NCI-H2196 (cell line): ENCODE data around the gene CBR3.
"Not testable (repeated sequence)": the region's sequence is repeated elsewhere in the genome, so short reads cannot be mapped to it uniquely, and the experiment has no call there.

Experiments used
- DNase-seq: peaks from one replicate; lab custom pipeline; 2025; ENCODE audit not compliant: unreplicated experiment; lab: John Stamatoyannopoulos, UW

CBR3 gene

DNA sequence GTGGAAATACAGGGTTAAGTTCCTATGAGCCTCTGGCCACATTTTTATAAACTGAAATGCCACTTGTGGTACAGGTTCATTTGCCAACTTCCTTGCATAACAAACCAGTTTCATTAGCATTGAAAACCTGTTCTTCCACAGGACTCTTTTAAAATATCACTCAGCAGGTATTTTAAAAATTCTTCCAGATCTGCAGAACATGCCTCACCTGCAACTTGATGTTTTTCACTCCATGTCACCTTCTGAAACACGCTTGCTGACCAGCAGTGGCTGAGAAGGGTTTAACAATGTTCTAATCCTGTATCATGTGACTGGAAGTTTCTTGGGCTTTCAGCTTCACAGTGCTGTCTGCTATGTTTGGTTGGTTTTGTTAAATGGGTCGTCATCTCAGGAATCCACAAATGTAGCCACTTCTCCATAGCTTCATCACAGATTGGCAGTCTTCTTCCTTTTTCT lies 17.6 kb upstream of the CBR3 start:
- DNase-seq, result no peak

DNA sequence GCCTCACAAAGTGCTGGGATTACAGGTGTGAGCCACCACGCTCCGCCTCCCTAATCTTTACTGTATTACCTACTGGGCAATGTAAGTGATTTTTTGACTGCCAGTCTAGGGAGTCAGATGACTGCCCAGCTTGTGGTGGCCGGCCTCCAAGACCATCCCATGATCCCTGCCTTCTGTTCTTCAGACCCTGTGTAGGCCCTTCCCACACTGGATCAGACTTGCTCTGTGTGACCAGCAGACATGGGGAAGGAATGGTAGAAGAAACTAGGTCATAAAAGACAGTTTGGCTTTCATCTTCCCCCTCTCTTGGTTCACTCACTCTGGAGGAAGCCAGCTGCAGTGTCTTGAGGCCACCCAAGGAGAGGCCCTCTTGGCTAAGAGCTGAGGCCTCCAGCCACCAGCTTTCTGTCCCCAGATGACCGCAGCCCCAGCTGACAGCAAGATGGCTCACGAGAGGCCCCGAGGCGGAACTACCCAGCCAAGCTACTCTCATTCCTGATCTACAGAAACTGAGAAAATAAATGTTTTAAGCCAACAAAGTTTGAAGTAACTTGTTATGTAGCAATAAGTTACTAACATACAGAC lies 14.5 kb upstream of the CBR3 start:
- DNase-seq, result no peak

DNA sequence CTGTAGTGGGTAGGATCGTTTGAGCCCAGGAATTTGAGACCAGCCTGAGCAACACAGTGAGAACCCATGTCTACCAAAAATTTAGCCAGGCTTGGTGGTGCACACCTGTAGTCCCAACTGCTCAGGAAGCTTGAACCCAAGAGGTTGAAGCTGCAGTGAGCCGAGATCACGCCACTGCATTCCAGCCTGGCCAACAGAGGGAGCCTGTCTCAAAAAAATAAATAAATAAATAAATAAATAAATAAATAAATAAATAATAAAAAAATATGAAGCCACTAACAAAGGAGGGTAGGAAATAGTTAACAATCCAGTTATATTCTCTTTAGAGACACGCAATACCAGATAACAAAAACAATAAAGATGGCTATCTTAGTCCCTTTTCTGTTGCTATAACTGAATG lies 11.9 kb upstream of the CBR3 start:
- DNase-seq, result no peak

DNA sequence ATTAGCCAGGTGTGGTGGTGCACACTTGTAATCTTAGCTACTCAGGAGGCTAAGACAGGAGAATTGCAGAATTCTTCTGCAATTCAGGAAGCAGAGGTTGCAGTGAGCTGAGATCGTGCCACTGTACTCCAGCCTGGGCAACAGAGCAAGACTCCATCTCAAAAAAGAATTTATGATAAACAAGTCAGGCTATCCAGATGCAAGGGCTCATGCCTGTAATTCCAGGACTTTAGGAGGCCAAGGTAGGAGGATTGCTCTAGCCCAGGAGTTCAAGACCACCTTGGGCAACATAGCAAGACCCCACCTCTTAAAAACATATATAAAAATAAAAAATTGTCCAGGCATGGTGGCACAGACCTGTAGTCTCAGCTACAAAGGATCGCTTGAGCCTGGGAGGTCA lies 10.5 kb upstream of the CBR3 start:
- no peak for DNase-seq

DNA sequence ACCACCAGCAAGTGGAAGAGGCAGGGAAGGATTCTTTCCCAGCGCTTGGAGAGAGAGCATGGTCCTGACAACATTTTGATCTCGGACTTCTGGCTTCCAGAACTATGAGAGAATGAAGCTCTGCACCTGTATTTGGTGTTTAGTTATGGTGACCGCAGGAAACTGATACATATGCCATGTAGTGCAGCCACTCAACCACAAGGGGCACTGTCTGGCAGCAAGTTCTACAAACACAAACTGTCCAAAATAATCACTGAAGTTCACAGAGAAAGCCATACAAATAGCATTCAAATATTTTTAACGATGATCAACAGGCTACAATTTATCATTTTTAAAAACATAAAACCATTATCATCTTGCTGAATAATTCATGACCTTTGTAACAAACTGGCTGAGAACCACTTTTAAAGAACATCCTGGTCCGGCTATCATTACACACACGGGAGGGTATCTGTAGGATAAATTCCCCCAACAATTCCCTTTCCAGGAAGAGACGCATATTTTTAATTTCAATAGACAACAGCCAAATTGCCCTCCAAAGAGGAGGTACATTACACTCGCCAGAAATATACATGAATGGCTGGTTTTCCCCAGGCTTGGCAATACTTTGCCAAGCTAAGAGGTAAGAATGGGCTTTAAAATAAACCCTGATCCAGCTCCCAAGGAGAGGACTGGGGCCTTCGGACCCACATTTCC lies 9.2 kb upstream of the CBR3 start:
- peak; percentile 76 for DNase-seq

DNA sequence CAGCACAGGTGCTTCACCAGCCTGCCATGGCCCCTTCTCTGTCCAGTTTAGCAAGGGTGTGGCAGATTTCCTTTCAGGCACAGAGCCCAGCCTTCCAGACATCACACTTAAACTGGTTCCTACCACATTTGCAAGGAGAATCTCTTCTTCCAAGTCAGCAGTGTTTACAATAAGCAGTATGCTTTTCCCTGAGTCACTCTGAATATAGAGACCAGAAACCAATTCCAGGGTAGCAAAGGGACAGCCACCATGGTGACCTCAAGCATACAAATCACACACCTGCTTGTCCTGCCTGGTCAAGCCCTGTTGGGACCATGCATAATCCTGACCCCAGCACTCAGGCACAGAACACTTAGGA lies 8.7 kb upstream of the CBR3 start:
- DNase-seq, result no peak

DNA sequence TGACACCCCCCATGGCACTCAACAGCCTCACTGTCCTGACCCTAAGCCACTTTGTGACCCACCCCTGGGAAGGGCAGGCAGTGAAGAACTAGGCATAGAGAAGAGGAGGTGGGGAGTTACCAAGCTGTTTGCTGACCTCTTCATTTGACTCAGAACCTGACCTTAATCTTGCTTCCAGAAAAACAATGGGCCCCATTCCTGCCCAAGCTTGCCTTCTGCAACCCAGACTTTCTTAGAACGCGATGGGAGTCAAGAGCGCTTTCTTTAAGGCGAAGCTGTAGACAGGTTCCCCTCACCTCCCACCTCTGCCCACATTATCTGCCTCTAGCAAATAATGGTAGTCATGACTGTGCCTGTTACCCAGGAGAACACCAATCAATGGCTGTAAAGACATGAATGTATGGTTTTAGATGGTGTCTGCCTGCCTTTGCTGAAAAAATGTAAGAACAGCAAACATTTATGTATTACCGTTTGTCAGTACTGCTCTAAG lies 8.2 kb upstream of the CBR3 start:
- DNase-seq, result no peak

DNA sequence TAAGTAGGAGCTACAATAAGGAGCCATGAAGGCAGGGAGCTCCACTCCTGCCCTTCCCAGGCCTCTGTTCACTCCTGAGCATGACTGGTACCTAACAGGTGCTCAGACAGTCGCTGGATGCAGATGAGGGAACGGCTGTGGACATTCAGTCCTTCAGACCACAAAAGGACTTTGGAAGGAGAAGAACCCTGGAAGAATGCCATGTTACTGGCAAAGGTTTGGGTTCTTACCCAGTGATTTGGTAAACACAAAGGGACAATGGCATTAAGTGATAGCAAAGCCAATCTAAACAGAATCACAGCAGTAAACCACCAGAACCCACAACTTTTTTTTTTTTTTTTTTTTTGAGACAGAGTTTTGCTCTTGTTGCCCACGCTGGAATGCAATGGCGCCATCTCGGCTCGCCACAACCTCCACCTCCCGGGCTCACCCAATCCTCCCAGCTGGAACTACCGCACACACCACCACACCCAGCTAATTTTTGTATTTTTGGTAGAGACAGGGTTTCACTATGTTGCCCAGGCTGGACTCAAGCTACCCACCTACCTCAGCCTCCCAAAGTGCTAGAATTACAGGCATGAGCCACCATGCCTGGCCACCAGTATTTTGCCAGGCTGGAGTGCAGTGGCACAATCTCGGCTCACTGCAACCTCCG lies 7.5 kb upstream of the CBR3 start:
- DNase-seq, result peak; percentile 52

DNA sequence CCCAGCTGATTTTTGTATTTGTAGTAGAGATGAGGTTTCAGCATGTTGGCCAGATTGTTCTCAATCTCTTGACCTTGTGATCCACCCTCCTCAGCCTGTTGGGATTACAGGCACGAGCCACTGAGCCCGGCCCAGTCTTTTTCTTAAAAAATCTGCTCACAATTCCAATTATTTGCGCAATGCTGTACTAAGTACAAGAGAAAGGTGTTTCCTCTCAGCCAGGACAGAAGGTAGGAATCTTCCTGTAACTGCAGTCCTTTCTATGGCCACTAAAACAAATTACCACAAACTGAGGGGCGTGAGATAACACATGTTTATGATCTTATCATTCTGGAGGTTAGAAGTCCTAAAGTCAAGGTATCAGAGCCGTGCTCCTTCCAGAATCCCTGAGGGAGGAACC lies 6.9 kb upstream of the CBR3 start:
- no peak for DNase-seq

DNA sequence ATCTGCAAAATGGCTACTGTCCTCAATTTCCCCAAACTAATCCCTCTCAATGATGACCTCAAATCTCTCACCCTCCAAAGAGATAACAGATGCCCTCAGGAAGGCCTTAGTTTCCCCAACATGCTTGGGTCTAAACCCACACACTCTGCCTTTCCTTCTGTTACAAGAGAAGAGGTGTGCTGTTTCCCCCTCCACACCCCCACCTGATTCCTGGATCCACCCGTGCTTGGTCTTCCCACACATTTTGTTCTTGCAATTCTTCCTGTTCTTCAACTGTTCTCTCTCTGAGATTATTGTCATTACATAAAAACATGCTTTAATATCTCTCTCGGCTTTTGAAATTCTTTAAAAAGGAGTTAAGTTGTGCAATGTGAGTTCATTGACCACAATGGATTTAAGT lies 5.7 kb upstream of the CBR3 start:
- no peak for DNase-seq

DNA sequence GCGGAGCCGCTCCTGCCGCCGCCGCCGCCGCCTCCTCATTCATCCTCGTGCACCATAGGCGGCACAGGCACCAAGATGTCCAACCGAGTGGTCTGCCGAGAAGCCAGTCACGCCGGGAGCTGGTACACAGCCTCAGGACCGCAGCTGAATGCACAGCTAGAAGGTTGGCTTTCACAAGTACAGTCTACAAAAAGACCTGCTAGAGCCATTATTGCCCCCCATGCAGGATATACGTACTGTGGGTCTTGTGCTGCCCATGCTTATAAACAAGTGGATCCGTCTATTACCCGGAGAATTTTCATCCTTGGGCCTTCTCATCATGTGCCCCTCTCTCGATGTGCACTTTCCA lies 4.5 kb upstream of the CBR3 start:
- not testable (repeated sequence) for DNase-seq

DNA sequence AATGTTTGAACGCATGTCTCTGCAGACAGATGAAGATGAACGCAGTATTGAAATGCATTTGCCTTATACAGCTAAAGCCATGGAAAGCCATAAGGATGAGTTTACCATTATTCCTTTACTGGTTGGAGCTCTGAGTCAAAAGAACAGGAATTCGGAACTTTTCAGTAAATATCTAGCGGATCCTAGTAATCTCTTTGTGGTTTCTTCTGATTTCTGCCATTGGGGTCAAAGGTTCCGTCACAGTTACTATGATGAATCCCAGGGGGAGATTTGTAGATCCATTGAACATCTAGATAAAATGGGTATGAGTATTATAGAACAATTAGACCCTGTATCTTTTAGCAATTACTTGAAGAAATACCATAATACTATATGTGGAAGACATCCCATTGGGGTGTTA lies 4.0 kb upstream of the CBR3 start:
- not testable (repeated sequence) for DNase-seq

DNA sequence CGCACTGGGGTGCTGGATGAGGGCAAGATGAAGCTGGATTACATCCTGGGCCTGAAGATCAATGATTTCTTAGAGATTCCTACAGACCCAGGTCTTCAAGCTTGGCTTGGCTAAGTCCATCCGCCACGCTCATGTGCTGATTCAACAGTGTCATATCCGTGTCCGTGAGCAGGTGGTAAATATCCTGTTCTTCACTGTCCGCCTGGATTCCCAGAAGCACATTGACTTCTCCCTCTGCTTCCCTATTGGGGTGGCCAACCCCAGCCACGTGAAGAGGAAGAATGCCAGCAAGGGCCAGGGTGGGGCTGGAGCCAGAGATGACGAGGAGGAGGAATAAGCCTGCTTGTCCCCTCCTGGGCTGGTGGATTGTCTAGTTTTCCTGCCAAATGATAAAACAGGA lies 2.2 kb upstream of the CBR3 start:
- no peak for DNase-seq

DNA sequence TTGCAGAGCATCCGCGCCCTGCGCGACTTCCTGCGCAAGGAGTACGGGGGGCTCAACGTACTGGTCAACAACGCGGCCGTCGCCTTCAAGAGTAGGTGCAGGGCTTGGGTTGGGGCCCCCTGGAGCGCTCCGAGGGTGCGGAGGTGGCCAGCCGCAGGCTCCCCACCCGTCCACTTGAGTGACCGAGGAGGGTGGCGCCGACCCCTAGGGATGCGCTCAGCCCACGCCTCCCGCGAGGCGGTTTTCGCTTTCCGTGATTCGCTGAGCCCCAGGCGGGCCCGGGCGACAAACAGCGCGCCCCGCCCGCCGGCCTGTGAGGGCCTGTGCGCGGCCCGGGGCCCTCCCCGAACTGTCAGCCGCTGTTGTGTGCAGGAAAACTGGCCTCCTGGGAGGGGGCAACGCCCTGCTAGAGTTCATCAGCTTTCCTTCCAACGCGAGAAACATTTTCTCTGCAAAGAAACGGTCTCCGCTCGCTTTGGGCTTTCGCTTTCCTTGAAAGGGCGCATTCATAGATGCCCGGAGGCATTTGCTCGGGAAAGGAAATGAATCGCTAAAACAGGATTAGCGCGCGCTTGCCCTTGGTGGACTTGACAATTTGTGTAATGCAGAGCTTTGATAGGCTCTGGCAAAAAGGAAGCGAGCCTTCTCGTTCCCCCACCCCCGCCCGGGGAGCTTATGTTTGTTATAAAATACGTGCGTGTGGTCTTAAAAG lies 668 bp downstream of the CBR3 start:
- DNase-seq, result peak; percentile 47

DNA sequence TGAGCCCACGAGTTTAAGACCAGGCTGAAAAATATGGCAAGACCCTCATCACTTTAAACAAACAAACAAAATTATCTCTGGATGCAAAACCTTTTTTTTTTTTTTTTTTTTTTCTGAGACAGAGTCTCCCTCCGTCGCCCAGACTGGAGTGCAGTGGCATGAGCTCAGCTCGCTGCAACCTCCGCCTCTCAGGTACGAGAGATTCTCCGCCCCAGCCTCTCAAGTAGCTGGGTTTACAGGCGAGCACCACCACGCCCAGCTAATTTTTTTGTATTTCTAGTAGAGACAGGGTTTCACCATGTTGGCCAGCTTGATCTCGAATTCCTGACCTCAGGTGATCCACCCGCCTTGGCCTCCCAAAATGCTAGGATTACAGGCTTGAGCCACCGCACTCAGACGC lies 4.9 kb downstream of the CBR3 start:
- DNase-seq, result not testable (repeated sequence)

DNA sequence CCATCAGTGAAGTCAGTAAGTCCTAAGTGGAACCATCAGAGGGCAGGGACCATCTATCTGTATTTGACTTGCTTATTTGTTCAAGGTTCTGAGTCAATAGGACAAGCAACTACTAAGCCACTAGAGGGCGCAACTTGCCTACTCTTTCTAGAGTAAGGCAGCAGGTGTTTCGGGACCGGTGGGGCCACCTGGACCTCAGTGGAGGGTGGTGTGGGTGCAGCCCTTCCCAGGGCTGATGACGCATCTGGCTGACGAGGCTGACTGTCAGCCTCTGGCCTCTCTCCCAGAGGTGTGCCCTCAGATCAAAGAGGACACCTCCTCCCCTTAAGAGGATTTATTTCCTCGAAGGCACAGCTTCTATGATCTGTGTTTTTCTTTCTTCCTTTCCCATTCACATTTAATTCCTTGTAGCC lies 6.6 kb downstream of the CBR3 start:
- DNase-seq, result peak; percentile 99

DNA sequence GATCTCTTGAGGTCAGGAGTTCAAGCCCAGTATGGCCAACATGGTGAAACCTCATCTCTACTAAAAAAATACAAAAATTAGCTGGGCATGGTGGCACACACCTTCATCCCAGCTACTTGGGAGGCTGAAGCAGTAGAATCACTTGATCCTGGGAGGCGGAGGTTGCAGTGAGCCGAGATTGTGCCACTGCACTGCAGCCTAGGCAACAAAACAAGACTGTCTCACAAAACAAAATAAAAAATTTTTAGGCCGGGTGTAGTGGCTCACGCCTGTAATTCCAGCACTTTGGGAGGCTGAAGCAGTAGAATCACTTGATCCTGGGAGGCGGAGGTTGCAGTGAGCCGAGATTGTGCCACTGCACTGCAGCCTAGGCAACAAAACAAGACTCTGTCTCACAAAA lies 9.4 kb downstream of the CBR3 start:
- DNase-seq, result not testable (repeated sequence)

DNA sequence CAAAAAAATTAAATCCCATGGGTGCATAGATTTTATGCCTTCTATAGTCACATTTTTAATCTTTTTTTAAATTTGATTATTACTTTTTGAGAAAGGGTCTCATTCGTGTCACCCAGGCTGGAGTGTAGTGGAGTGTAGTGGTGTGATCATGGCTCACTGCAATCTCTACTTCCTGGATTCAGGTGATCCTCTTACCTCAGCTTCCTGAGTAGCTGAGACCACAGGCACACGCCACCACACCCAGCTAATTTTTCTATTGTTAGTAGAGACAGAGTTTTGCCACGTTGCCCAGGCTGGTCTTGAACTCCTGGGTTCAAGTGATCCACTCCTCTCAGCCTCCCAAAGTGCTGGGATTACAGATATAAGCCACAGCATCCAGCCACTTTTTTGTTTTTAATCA lies 10.4 kb downstream of the CBR3 start:
- no peak for DNase-seq

DNA sequence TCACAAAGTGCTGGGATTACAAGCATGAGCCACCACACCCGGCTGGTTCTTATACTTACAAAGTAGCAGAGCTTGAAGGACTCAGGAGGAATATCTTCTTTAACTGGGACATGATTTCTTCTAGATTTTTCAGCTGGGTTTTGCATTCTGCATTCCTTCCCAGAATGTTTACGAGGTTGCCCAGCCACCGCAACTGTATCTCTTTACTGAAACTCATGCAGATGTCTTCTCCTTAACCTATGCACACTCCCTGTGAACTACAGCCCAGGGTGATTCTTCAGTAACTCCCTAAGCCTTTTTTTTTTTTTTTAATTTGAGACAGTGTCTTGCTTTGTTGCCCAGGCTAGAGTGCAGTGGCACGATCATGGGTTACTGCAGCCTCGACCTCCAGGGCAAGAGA lies 13.0 kb downstream of the CBR3 start:
- DNase-seq, result no peak

DNA sequence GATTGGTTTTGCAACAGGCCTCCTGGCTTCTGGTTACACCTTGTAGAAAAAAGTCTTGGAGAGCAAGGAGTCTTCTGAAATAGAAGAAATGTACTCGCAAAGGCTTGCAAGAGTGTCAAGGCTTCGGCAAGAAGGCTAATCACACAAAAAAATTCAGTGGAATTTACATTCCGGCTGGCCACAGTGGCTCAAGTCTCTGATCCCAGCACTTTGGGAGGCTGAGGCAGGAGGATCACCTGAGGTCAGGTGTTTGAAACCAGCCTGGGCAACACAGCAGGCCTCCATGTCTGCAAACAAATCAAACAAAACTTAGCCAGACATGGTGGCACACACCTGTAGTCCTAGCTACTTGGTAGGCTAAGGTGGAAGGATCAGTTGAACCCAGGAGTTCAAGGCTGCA lies 14.0 kb downstream of the CBR3 start:
- no peak for DNase-seq

DNA sequence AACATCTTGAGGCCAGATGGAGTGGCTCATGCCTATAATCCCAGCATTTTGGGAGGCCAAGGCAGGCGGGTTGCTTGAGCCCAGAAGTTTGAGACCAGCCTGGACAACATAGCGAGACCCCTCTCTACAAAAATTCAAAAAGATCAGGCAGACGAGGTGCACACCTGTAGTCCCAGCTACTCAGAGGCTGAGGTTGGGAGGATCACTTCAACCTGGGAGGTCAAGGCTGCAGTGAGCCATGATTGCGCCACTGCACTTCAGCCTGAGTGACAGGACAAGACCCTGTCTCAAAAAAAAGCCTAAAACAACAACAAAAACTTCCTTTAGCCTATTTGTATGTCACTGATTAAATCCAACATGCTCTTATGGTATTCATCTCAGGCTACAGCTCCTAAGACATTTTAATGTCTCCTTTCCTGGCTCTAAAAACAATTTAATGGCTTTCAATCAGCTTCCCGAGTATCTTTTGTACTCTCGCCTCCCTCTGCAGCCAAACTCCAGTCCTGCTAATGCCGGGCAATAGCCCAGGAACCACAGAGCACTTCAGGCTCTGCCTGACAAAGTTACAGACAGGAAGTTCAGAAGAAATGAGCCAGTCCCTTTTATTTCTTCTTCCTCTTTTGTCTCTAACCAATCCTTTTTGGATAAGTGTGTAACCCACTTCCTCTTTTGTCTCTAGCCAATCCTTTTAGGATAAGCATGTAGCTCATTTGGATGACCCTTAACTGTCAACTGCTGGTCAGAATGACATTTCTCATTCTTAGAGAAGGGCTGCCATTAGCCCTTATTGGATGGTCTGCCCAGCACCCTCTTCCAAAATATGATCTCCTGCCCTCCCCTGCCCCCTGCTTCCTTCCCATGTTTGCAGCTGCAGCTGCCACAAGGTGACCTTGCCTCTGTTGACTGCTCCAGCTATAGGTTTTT lies 15.2 kb downstream of the CBR3 start:
- DNase-seq, result peak; percentile 32
